ENCODE data around the gene SPTBN2. TPM values are rescaled to one million over a fixed set of nuclear protein-coding genes. Genes with fewer than 3 reads are reported as not detected.

SPTBN2 gene
- total and polyA plus RNA-seq, 2 of the 8 experiments (the other 6 are each of a cell fraction or from before 2014, with no cell fraction given), result 19.1 to 69.0 TPM

DNA sequence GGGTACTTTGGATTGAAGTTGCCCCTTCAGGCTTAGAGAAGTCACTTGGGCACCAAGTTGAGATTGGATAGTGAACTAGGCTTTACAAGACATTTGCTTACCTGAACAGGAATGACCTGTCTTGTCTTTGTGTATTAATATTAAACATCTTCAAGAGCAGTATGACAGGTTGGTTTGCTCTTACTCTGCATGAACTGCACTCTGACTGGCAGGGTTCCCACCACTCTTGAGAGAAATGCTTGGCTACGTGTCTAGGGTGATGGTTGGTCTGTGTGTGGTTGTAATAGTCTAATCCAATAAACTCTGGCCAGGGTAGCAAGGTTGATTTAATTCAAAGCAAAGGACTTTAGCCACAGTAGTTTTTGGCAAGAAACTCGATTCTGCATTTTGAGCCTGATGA is 20.1 kb upstream of the SPTBN2 start:
- H3K79me2 ChIP-seq (ENCODE audit: control insufficient read depth in 1 of 2, insufficient read depth in 2 of 2, low read length in 2 of 2), result peaks cover 0 to 30% of the 10 kb centered on the region in 2 experiments; a peak in 3 of 4 replicates
- peaks cover 8% of the 10 kb centered on the region; the same call in 1 of the 2 replicates for H3K23me2 ChIP-seq (ENCODE audit: low read depth, low read length)
- no peaks in the 10 kb centered on the region for H3K9me3 ChIP-seq (ENCODE audit: insufficient read depth in 2 of 2, low read depth in 1 of 2, low read length in 1 of 2)
- H2AFZ ChIP-seq (ENCODE audit: low read length), result no peak overlapping the region
- no peak overlapping the region for H3K18ac ChIP-seq (ENCODE audit: extremely low read depth, low read length)
- H2BK15ac ChIP-seq (ENCODE audit: low read length), result no peak overlapping the region
- no peak overlapping the region for H3K4me2 ChIP-seq (ENCODE audit: insufficient read depth in 1 of 2, low read depth in 2 of 2, low read length in 2 of 2)
- H2AK5ac ChIP-seq (ENCODE audit: low read depth, low read length), result no peak overlapping the region
- H3K14ac ChIP-seq (ENCODE audit: insufficient read length), result no peak overlapping the region
- no peak overlapping the region for H2BK20ac ChIP-seq (ENCODE audit: low read length)
- no peak overlapping the region for H4K5ac ChIP-seq (ENCODE audit: insufficient read length, low read depth, low read length)
- H3K27me3 ChIP-seq (replicated peaks in 1 of 4; ENCODE audit: control insufficient read depth in 3 of 4, extremely low read depth in 1 of 4, insufficient read depth in 3 of 4, low read length in 3 of 4), result no peaks in the 10 kb centered on the region
- H3K4me1 ChIP-seq (replicated peaks in 1 of 4; ENCODE audit: control insufficient read depth in 3 of 4, insufficient read depth in 4 of 4, low read length in 3 of 4), result peaks cover 0 to 5% (median 1%) of the 10 kb centered on the region in 4 experiments; a peak in 1 of 7 replicates
- H3K56ac ChIP-seq (replicated peaks; ENCODE audit: insufficient read length, low read depth, low read length), result no peak overlapping the region
- no peak overlapping the region for H2BK12ac ChIP-seq (ENCODE audit: low read depth, low read length)
- no peak for DNase-seq (ENCODE audit: low read depth in 1 of 2, low spot score in 2 of 2)
- no peak overlapping the region for H4K91ac ChIP-seq (replicated peaks; ENCODE audit: insufficient read length, low read length)
- H3K27ac ChIP-seq (ENCODE audit: low read depth, low read length), result no peak overlapping the region
- H4K20me1 ChIP-seq (replicated peaks in 1 of 2; ENCODE audit: control insufficient read depth in 1 of 2, insufficient read depth in 2 of 2, low read length in 2 of 2), result no peaks in the 10 kb centered on the region
- FAIRE-seq, result no peak
- WGBS, 2 experiments (ENCODE audit: extremely low coverage in 1 of 2, insufficient coverage in 1 of 2, insufficient read length in 1 of 2, insufficient replicate concordance in 2 of 2, low coverage in 1 of 2, low lambda C conversion rate in 2 of 2, missing lambda C conversion rate in 1 of 2), result 83% methylated on average over 2 of the region's 2 CpGs; no CpG with 5 or more reads in 1 of the 2 experiments
- no peaks in the 10 kb centered on the region for H3K36me3 ChIP-seq (ENCODE audit: control insufficient read depth in 2 of 4, insufficient read depth in 4 of 4, low read length in 3 of 4)
- no peak overlapping the region for H3K4ac ChIP-seq (replicated peaks; ENCODE audit: insufficient read length, low read depth, low read length)
- H3K79me1 ChIP-seq (ENCODE audit: low read depth, low read length), result no peaks in the 10 kb centered on the region; the same call in 1 of the 2 replicates
- no peak overlapping the region for H3K4me3 ChIP-seq (ENCODE audit: extremely low read depth in 1 of 4, insufficient read depth in 2 of 4, low read depth in 3 of 4, low read length in 4 of 4)
- no peak overlapping the region for H2BK5ac ChIP-seq (ENCODE audit: low read depth, low read length)
- no peak overlapping the region for H2BK120ac ChIP-seq (replicated peaks; ENCODE audit: low read depth, low read length)
- H3K9ac ChIP-seq (replicated peaks in 1 of 4; ENCODE audit: extremely low read depth in 1 of 4, low read depth in 3 of 4, low read length in 3 of 4), result no peak overlapping the region
- ChIA-PET POLR2A (ENCODE audit: partially characterized antibody) (no interaction called here), CTCF (ENCODE audit: partially characterized antibody) (interaction anchor here (0.8 to 1.7 kb wide), 4 partner anchors 8 to 258 kb away, joined by 3 to 6 read pairs (median 4); no protein-coding TSS in a partner anchor)
- no peak overlapping the region for H3K23ac ChIP-seq (ENCODE audit: insufficient read length)
- H4K8ac ChIP-seq (ENCODE audit: extremely low read depth, insufficient read depth, low read length), result no peak overlapping the region
- no peak for TF ChIP-seq CHD2 (IDR thresholded peaks at IDR 0.05; ENCODE audit: low read length)
- TF ChIP-seq BCL11A (IDR thresholded peaks at IDR 0.05; ENCODE audit: low read depth in 2 of 2, low read length in 2 of 2), result no peak
- TF ChIP-seq HDAC2 (IDR thresholded peaks at IDR 0.05; ENCODE audit: borderline replicate concordance in 1 of 2, low read depth in 2 of 2, low read length in 2 of 2), result no peak
- TF ChIP-seq, protein P1, sequence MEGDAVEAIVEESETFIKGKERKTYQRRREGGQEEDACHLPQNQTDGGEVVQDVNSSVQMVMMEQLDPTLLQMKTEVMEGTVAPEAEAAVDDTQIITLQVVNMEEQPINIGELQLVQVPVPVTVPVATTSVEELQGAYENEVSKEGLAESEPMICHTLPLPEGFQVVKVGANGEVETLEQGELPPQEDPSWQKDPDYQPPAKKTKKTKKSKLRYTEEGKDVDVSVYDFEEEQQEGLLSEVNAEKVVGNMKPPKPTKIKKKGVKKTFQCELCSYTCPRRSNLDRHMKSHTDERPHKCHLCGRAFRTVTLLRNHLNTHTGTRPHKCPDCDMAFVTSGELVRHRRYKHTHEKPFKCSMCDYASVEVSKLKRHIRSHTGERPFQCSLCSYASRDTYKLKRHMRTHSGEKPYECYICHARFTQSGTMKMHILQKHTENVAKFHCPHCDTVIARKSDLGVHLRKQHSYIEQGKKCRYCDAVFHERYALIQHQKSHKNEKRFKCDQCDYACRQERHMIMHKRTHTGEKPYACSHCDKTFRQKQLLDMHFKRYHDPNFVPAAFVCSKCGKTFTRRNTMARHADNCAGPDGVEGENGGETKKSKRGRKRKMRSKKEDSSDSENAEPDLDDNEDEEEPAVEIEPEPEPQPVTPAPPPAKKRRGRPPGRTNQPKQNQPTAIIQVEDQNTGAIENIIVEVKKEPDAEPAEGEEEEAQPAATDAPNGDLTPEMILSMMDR (IDR thresholded peaks at IDR 0.05; ENCODE audit: control extremely low read depth in 1 of 3, insufficient read depth in 1 of 3, low read depth in 1 of 3, low read length in 3 of 3), result no peak
- TF ChIP-seq GABPA (IDR thresholded peaks at IDR 0.05; ENCODE audit: borderline replicate concordance, insufficient read depth, low read length), result no peak
- TF ChIP-seq KDM4A (IDR thresholded peaks at IDR 0.05; ENCODE audit: low read depth, low read length, severe bottlenecking), result no peak
- TF ChIP-seq CBX8 (IDR thresholded peaks at IDR 0.05; ENCODE audit: borderline replicate concordance, low read depth, low read length), result no peak
- no peak for TF ChIP-seq NANOG (IDR thresholded peaks at IDR 0.05; ENCODE audit: insufficient read depth, low read depth, low read length, poor library complexity, severe bottlenecking)
- no peak for TF ChIP-seq SAP30 (IDR thresholded peaks at IDR 0.05; ENCODE audit: insufficient read depth, insufficient replicate concordance, low read length)
- TF ChIP-seq TAF7 (optimal IDR thresholded peaks at IDR 0.05; ENCODE audit: borderline replicate concordance, low read depth, low read length), result no peak

Data from H1 (cell line).